GM19397 (cell line): ENCODE results near the gene DGLUCY.
"Not testable (repeated sequence)": the region's sequence is repeated elsewhere in the genome, so short reads cannot be mapped to it uniquely, and the experiment has no call there.

Experiments used
- ATAC-seq: cut with Tn5 transposase; IDR thresholded peaks from one replicate; pipeline ENCODE4 v1.9.1; 2021; ENCODE audit warnings: mild to moderate bottlenecking, moderate library complexity; ENCODE audit not compliant: unreplicated experiment

The DGLUCY gene, protein sequence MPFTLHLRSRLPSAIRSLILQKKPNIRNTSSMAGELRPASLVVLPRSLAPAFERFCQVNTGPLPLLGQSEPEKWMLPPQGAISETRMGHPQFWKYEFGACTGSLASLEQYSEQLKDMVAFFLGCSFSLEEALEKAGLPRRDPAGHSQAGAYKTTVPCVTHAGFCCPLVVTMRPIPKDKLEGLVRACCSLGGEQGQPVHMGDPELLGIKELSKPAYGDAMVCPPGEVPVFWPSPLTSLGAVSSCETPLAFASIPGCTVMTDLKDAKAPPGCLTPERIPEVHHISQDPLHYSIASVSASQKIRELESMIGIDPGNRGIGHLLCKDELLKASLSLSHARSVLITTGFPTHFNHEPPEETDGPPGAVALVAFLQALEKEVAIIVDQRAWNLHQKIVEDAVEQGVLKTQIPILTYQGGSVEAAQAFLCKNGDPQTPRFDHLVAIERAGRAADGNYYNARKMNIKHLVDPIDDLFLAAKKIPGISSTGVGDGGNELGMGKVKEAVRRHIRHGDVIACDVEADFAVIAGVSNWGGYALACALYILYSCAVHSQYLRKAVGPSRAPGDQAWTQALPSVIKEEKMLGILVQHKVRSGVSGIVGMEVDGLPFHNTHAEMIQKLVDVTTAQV

GRCh38 chr14:91113829-91114078 is at the start of gene DGLUCY:
Gene DGLUCY, plus strand, starts transcription at chr14:91114073. Its CDS starts 46,222 bp downstream, at chr14:91160295.
- ATAC-seq = peak; percentile 72

DNA sequence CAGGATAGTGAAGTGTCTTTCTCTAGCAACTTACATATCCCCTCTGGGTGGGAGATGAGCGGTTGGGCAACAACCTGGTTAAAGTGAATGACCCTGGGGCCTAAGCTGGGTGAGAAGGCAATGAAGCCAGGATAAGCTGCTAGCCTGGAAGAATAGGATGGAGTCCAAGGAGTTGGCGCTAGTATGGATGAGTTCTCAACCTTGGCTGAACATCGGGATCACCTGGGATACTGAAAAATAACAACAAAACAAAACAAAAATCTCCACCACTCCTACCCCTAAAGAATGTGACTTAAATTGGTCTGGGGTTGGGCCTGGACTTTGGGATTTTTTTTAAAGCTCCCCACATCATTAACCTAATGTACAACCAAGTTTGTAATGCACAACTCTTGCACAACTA is 48.6 kb upstream of the DGLUCY start:
- ATAC-seq = no peak

GRCh38 chr14:91067186-91067585 is 46.7 kb upstream of the DGLUCY start:
- ATAC-seq = no peak

- no peak for ATAC-seq
Measured at GRCh38 chr14:91068642-91069041, 45.2 kb upstream of the DGLUCY start.

- no peak for ATAC-seq
Measured at GRCh38 chr14:91070572-91070971, 43.3 kb upstream of the DGLUCY start.

GRCh38 chr14:91075553-91075952 is 38.3 kb upstream of the DGLUCY start:
- ATAC-seq = no peak

GRCh38 chr14:91078095-91078737 is 35.7 kb upstream of the DGLUCY start:
- ATAC-seq = no peak

DNA sequence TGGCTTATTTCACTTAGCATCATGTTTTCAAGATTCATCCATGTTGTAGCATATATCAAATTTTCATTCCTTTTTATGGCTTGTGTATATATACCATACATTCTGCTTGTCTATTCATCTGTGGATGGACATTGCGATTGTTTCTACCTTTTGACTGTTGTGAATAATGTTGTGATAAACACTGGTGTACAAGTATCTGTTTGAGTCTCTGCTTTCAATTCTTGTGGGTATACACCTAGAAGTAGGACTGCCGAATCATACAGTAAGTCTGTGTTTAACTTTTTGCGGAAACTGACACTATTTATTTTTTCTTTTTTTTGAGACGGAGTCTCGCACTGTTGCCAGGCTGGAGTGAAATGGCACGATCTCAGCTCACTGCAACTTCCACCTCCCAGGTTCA is 33.8 kb upstream of the DGLUCY start:
- no peak for ATAC-seq

DNA sequence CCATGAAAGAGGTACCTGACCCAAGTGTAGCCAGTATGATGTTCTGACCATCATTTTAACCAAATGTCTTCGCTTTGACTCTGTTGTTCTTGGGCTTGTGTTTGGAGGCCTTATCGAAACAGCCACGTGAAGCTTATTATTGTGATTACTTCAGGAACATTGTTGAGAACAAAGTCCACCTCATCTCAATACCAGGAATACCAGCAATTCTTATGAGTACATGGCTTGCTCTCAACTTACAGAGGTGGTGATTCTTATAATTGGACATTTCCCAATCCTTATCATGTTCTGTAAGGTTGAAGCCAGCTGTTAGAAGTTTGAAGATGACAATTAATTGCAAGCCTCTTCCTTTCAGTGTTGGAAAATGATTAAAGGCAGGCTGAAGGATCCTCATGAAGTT is 31.6 kb upstream of the DGLUCY start:
- ATAC-seq = no peak

GRCh38 chr14:91084516-91084915 is 29.4 kb upstream of the DGLUCY start:
- no peak for ATAC-seq

- ATAC-seq = not testable (repeated sequence)
Measured at GRCh38 chr14:91087470-91087869, 26.4 kb upstream of the DGLUCY start.

- ATAC-seq = no peak
Measured at GRCh38 chr14:91088585-91089235, 25.2 kb upstream of the DGLUCY start.

GRCh38 chr14:91089958-91090535 is 23.8 kb upstream of the DGLUCY start:
- ATAC-seq = no peak

DNA sequence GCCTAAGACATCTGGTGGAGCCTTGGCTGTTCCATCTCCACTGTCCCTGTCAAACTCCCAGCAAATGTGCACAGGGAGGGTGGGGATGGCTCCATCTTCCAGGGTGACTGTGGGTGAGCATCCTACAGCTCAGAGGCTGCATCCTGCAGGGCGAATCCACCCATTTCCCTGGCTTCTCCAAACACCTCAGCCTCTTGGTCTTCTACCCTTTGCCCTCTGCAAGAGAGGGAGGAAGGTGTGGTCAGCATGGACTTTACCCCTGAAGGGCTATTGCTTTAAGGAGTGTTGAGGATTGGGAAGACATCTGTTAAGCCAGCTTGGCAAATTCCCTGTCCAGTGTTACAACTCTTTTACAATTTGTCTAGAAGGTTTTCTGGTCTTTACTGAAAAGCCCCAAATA is 23.1 kb upstream of the DGLUCY start:
- ATAC-seq = no peak

DNA sequence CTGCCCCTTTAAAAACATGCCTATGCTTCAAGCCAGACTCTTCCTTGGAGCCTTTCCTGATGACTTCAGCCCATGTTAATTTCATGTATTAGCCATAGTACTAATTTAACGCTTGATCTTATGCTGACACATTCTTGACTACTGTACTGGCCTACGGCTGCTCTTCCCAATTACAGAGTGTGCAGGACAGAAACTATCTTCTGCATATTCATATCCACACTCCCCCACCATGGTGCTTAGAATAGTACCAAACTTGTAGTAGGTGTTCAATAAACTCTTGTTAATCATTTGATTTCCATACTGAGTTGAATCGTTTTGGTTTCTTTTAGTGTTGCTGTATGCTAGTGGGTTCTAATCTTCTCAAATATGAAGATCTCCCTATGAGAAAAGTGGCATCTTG is 21.8 kb upstream of the DGLUCY start:
- ATAC-seq = no peak

GRCh38 chr14:91093743-91094472 is 20.0 kb upstream of the DGLUCY start:
- not testable (repeated sequence) for ATAC-seq

GRCh38 chr14:91094772-91095171 is 19.1 kb upstream of the DGLUCY start:
- ATAC-seq = no peak

DNA sequence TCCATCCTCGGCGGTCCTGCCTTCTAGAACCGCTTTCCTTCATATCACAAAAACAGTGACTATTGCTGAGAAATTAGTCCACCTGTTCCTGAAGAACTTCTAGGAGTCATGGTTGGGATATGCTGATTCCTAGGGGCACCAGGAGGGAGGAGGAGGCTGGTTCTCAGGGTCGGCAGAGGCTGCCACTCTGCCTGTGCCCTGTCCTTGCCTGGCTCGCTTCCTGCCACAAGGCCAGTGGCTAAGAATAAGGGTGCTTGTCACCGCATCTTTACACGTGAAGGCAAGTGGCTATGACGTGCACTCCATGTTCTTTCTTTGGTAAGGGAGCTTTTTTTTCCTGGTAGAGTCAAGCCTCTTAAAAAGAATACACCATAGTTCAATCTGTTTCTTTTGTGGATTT is 18.7 kb upstream of the DGLUCY start:
- no peak for ATAC-seq

DNA sequence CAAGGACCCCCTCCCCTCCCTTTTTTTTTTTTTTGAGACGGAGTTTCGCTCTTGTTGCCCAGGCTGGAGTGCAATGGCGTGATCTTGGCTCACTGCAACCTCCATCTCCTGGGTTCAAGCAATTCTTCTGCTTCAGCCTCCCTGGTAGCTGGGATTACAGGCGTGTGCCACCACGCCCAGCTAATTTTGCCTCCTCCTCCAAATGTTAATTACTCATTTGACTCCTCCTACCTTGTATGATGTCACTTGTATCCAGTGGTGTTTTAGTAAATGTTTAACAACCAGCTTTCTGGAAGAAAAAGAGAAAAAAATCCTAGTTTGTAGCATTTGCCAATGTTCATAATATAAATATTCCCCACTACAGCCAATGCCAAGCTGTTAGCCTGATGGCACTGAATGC is 16.2 kb upstream of the DGLUCY start:
- ATAC-seq = not testable (repeated sequence)

- ATAC-seq = no peak
Measured at GRCh38 chr14:91098591-91098990, 15.3 kb upstream of the DGLUCY start.

DNA sequence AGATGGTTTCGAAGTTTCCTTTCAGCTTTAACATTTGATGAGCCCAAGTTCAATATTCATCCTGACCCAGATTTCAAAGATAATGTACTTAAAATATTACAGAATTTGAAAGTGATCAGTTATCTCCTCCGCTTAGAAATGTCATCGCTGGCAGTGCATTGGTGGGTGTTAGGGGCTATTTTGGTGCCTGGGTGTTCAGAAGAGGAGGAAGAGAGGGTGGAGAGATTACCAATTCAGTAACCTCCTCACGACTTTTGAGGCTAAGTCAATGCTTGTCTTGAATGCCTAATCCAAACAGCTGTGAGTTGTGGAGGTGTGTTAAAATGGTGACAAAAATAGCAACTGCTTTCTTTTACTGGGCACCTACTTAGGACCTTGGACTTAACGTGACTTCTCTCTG is 13.8 kb upstream of the DGLUCY start:
- no peak for ATAC-seq
